Liver (tissue), 3 donors: Measurements from ENCODE around the gene CXCL16.

Experiments used
- EGR1 ChIP-seq, 2 donors: IDR thresholded peaks; 2 replicates each; pipeline ENCODE4 v1.6.1; 2016 to 2018; ENCODE audit warnings: antibody characterized with exemption in 2 of 2, low read depth in 2 of 2
- FOXA1 ChIP-seq: IDR thresholded peaks from 2 replicates; pipeline ENCODE4 v1.6.1; 2016; ENCODE audit warnings: antibody characterized with exemption
- GABPA ChIP-seq, 2 donors: IDR thresholded peaks in 1 of 2; conservative IDR thresholded peaks in 1 of 2; 2 replicates each; pipeline ENCODE4 v1.6.1; 2016; ENCODE audit warnings: antibody characterized with exemption in 2 of 2, mild to moderate bottlenecking in 1 of 2, moderate library complexity in 1 of 2
- HNF4G ChIP-seq: IDR thresholded peaks from 2 replicates; pipeline ENCODE4 v1.6.1; 2016; ENCODE audit warnings: antibody characterized with exemption
- JUND ChIP-seq, 2 donors: IDR thresholded peaks; 2 replicates each; pipeline ENCODE4 v1.6.1; 2016; ENCODE audit warnings: antibody characterized with exemption in 2 of 2
- NR2F2 ChIP-seq: IDR thresholded peaks from 2 replicates; pipeline ENCODE4 v1.6.1; 2016; ENCODE audit warnings: antibody characterized with exemption
- RAD21 ChIP-seq, 2 donors: IDR thresholded peaks; 2 replicates each; pipeline ENCODE4 v1.6.1; 2016; ENCODE audit warnings: antibody characterized with exemption in 2 of 2, mild to moderate bottlenecking in 2 of 2
- RXRA ChIP-seq, 2 donors: IDR thresholded peaks; 2 replicates each; pipeline ENCODE4 v1.6.1; 2017 to 2018; ENCODE audit warnings: antibody characterized with exemption in 2 of 2, mild to moderate bottlenecking in 1 of 2
- TAF1 ChIP-seq: conservative IDR thresholded peaks from 2 replicates; pipeline ENCODE4 v1.6.1; 2016; ENCODE audit warnings: antibody characterized with exemption, mild to moderate bottlenecking
- YY1 ChIP-seq: IDR thresholded peaks from 2 replicates; pipeline ENCODE4 v1.6.1; 2016; ENCODE audit warnings: antibody characterized with exemption, mild to moderate bottlenecking
- TF ChIP-seq, protein P1 (sequence below): IDR thresholded peaks from 2 replicates; pipeline ENCODE4 v1.6.1; 2016; ENCODE audit warnings: antibody characterized with exemption, mild to moderate bottlenecking
- TF ChIP-seq, protein P2 (sequence below): fragments of 150-350 bp; IDR thresholded peaks from 2 replicates; pipeline ENCODE4 v1.5.1; 2017; ENCODE audit warnings: improper control_type of control experiment, low read depth, low read length; ENCODE audit not compliant: missing input control
- TF ChIP-seq, protein P3 (sequence below): IDR thresholded peaks from 2 replicates; pipeline ENCODE4 v1.6.1; 2016; ENCODE audit warnings: antibody characterized with exemption
- TF ChIP-seq, protein P4 (sequence below): IDR thresholded peaks from 2 replicates; pipeline ENCODE4 v1.6.1; 2016; ENCODE audit warnings: antibody characterized with exemption
- donor health status: healthy.
- donor health status: healthy.

DNA sequence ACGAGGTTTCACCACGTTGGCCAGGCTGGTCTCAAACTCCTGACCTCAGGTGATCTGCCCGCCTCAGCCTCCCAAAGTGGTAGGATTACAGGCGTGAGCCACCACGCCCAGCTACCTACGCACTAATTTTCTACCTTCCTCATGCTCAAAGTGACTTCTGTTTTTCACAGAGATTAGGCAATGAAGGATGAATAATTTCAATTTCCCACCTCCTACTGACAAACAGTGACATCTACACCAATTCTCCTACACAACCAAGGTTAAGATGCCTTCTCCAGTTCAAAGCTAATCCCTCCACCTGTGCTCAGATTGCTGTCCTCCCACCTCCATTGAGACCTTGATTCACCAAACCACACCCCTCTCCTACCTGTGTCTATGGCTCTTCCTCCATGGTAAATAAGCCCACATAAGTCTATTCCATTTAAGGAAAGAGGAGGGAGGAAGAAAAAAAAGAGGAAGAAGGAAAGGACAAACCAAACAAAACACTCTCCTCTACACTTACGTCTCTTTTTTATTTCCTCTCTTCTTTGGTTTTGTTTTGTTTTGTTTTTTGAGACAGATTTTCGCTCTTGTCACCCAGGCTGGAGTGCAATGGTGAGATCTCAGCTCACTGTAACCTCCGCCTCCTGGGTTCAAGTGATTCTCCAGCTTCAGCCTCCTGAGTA is 13.9 kb downstream of the CXCL16 start:
- TF ChIP-seq, protein P1, sequence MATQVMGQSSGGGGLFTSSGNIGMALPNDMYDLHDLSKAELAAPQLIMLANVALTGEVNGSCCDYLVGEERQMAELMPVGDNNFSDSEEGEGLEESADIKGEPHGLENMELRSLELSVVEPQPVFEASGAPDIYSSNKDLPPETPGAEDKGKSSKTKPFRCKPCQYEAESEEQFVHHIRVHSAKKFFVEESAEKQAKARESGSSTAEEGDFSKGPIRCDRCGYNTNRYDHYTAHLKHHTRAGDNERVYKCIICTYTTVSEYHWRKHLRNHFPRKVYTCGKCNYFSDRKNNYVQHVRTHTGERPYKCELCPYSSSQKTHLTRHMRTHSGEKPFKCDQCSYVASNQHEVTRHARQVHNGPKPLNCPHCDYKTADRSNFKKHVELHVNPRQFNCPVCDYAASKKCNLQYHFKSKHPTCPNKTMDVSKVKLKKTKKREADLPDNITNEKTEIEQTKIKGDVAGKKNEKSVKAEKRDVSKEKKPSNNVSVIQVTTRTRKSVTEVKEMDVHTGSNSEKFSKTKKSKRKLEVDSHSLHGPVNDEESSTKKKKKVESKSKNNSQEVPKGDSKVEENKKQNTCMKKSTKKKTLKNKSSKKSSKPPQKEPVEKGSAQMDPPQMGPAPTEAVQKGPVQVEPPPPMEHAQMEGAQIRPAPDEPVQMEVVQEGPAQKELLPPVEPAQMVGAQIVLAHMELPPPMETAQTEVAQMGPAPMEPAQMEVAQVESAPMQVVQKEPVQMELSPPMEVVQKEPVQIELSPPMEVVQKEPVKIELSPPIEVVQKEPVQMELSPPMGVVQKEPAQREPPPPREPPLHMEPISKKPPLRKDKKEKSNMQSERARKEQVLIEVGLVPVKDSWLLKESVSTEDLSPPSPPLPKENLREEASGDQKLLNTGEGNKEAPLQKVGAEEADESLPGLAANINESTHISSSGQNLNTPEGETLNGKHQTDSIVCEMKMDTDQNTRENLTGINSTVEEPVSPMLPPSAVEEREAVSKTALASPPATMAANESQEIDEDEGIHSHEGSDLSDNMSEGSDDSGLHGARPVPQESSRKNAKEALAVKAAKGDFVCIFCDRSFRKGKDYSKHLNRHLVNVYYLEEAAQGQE: no peak
- TF ChIP-seq GABPA (IDR thresholded peaks at IDR 0.05 in 1 of 2, conservative IDR thresholded peaks at IDR 0.05 in 1 of 2) (no peak), HNF4G (no peak), TAF1 (no peak), RXRA (IDR thresholded peaks at IDR 0.05) (no peak), JUND (IDR thresholded peaks at IDR 0.05) (no peak), EGR1 (IDR thresholded peaks at IDR 0.05; ENCODE audit: low read depth in 2 of 2) (no peak), RAD21 (IDR thresholded peaks at IDR 0.05) (no peak), FOXA1 (no peak), YY1 (no peak), NR2F2 (no peak)
- TF ChIP-seq, protein P2, sequence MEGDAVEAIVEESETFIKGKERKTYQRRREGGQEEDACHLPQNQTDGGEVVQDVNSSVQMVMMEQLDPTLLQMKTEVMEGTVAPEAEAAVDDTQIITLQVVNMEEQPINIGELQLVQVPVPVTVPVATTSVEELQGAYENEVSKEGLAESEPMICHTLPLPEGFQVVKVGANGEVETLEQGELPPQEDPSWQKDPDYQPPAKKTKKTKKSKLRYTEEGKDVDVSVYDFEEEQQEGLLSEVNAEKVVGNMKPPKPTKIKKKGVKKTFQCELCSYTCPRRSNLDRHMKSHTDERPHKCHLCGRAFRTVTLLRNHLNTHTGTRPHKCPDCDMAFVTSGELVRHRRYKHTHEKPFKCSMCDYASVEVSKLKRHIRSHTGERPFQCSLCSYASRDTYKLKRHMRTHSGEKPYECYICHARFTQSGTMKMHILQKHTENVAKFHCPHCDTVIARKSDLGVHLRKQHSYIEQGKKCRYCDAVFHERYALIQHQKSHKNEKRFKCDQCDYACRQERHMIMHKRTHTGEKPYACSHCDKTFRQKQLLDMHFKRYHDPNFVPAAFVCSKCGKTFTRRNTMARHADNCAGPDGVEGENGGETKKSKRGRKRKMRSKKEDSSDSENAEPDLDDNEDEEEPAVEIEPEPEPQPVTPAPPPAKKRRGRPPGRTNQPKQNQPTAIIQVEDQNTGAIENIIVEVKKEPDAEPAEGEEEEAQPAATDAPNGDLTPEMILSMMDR: no peak
- TF ChIP-seq, protein P3, sequence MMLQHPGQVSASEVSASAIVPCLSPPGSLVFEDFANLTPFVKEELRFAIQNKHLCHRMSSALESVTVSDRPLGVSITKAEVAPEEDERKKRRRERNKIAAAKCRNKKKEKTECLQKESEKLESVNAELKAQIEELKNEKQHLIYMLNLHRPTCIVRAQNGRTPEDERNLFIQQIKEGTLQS: no peak
- TF ChIP-seq, protein P4, sequence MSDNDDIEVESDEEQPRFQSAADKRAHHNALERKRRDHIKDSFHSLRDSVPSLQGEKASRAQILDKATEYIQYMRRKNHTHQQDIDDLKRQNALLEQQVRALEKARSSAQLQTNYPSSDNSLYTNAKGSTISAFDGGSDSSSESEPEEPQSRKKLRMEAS: no peak
